ENCODE results near the gene PARL.

- TF ChIP-seq CTCF (IDR thresholded peaks at IDR 0.05), result no peak
- no peak for TF ChIP-seq SIN3A (IDR thresholded peaks at IDR 0.05; ENCODE audit: borderline replicate concordance, insufficient read depth, low read depth, low read length)
- no peak for TF ChIP-seq REST (IDR thresholded peaks at IDR 0.05; ENCODE audit: insufficient read depth in 1 of 2, low read depth in 2 of 2, low read length in 1 of 2)
- TF ChIP-seq POLR2AphosphoS5 (IDR thresholded peaks at IDR 0.05; ENCODE audit: low read depth, low read length), result no peak
Observed at GRCh38 chr3:183779896-183780465, 104.7 kb downstream of the PARL start.

Data from Panc1 (cell line).